ENCODE measurements around the gene PGS1. TPM values are rescaled to one million over a fixed set of nuclear protein-coding genes. Genes with fewer than 3 reads are reported as not detected.

PGS1 gene
- total RNA-seq, 1 experiment from 2014 or later, result 42.5 TPM

DNA sequence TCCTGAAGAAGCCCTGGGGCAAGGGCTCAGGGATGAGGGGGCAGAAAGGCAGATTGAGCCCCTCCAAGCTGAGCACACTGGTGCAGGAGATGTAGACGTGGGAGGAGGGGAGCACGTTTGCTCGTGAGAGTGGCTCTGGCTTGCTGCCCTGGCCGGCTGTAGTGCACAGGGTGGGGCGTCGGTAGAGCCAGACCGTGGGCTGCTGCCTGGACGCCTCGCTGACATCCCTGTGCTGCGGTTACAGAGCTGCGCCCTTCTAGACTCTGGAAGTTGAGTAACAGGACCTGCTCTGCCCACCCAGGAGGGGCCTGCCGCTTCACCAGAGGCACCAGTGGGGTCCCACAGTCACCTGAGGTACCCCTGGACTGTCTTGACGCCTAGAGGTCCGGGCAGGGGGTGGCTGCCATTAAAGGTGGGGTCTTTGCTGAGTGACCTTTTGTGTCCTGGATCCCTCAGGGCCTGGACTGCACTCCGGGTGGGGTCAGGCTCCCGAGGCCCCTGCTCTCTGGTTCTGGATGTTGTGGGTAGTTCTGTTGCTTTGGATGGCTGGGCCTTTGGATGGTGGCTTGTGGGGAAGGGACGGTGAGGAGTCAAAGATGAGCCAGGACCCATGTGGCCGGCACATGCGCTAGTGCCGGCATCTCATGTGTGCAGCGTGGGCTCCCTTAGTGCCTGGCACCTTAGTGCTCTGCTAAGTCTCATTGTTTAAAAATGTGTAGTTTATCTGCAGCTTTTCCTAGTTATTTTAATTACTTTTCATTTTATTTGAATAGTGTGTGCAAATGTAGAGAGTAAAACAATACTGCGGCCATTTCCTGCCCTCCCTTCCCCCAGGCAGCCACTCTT lies 41.7 kb downstream of the PGS1 start:
- POLR2A ChIA-PET (ENCODE audit: low non-redundant PET), result no interaction called here

DNA sequence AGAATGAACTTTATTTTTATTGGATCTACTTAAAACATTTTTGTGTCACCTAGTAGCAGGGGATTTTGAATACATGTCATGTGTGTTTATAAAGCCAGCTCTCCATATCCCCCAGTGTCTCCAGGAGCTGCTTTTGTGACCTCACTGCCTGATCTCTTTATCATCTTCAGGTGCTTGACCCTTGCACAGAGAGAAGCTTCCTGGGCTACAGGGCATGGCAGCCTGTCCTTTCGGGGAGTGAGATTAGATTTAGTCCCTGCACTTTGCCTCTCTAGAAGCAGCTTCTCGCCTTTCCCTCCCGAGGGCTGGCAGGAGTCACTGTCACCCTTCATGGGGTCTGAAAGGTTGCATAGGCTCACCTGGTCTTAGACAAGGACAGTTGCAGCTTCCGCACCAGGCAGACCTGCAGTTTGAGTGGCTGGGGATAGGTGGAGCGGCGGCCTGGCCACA lies 42.7 kb downstream of the PGS1 start:
- H3K27me3 ChIP-seq (replicated peaks; ENCODE audit: insufficient read depth, low read depth, low read length, poor library complexity), result no peaks in the 10 kb centered on the region
- no peak for DNase-seq (ENCODE audit: low spot score)
- no peak for TF ChIP-seq EZH2 (IDR thresholded peaks at IDR 0.05; ENCODE audit: borderline replicate concordance, low read depth, low read length, poor library complexity, severe bottlenecking)
- TF ChIP-seq, protein P1, sequence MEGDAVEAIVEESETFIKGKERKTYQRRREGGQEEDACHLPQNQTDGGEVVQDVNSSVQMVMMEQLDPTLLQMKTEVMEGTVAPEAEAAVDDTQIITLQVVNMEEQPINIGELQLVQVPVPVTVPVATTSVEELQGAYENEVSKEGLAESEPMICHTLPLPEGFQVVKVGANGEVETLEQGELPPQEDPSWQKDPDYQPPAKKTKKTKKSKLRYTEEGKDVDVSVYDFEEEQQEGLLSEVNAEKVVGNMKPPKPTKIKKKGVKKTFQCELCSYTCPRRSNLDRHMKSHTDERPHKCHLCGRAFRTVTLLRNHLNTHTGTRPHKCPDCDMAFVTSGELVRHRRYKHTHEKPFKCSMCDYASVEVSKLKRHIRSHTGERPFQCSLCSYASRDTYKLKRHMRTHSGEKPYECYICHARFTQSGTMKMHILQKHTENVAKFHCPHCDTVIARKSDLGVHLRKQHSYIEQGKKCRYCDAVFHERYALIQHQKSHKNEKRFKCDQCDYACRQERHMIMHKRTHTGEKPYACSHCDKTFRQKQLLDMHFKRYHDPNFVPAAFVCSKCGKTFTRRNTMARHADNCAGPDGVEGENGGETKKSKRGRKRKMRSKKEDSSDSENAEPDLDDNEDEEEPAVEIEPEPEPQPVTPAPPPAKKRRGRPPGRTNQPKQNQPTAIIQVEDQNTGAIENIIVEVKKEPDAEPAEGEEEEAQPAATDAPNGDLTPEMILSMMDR (conservative IDR thresholded peaks at IDR 0.05; ENCODE audit: low read depth, low read length), result no peak
- no peak overlapping the region for H3K4me3 ChIP-seq (ENCODE audit: low read depth, low read length, poor library complexity, severe bottlenecking)
- H3K27ac ChIP-seq (ENCODE audit: low read depth, low read length, poor library complexity, severe bottlenecking), result no peak overlapping the region
- H3K9me3 ChIP-seq (ENCODE audit: low read depth, low read length, poor library complexity, severe bottlenecking), result no peaks in the 10 kb centered on the region
- ChIA-PET POLR2A (ENCODE audit: low non-redundant PET) (no interaction called here), CTCF (interaction anchor here (1.2 to 2.8 kb wide), 2 partner anchors 58 to 60 kb away, joined by 6 to 11 read pairs; no protein-coding TSS in a partner anchor)
- intact Hi-C loops (cut with micrococcal nuclease; ENCODE audit: unreplicated experiment), result loop anchor here (5.0 kb wide), 2 partner anchors 134 to 169 kb away; no protein-coding TSS in a partner anchor
- BruUV-seq (replicated peaks), result no TSS peak
- peaks cover 42% of the 10 kb centered on the region for H3K36me3 ChIP-seq (ENCODE audit: insufficient read depth, low read length, poor library complexity, severe bottlenecking)
- peaks cover 16% of the 10 kb centered on the region for H3K4me1 ChIP-seq (ENCODE audit: insufficient read depth, low read length, poor library complexity, severe bottlenecking)

More for the DNA sequence above, 41.7 kb downstream of the PGS1 start:
- intact Hi-C loops (cut with micrococcal nuclease; ENCODE audit: unreplicated experiment), result loop anchor here (5.0 kb wide), 2 partner anchors 133 to 168 kb away; no protein-coding TSS in a partner anchor
- no peaks in the 10 kb centered on the region for H3K27me3 ChIP-seq (replicated peaks; ENCODE audit: insufficient read depth, low read depth, low read length, poor library complexity)
- no peak overlapping the region for H3K27ac ChIP-seq (ENCODE audit: low read depth, low read length, poor library complexity, severe bottlenecking)
- no peak for DNase-seq (ENCODE audit: low spot score)
- BruUV-seq (replicated peaks), result no TSS peak
- TF ChIP-seq, protein P1 (conservative IDR thresholded peaks at IDR 0.05; ENCODE audit: low read depth, low read length), result no peak
- no peak for TF ChIP-seq EZH2 (IDR thresholded peaks at IDR 0.05; ENCODE audit: borderline replicate concordance, low read depth, low read length, poor library complexity, severe bottlenecking)
- H3K36me3 ChIP-seq (ENCODE audit: insufficient read depth, low read length, poor library complexity, severe bottlenecking), result peaks cover 39% of the 10 kb centered on the region
- H3K9me3 ChIP-seq (ENCODE audit: low read depth, low read length, poor library complexity, severe bottlenecking), result no peaks in the 10 kb centered on the region
- CTCF ChIA-PET, result interaction anchor here (2.8 kb wide), 1 partner anchor 59 kb away, joined by 11 read pairs; no protein-coding TSS in a partner anchor
- H3K4me1 ChIP-seq (ENCODE audit: insufficient read depth, low read length, poor library complexity, severe bottlenecking), result peaks cover 16% of the 10 kb centered on the region
- H3K4me3 ChIP-seq (ENCODE audit: low read depth, low read length, poor library complexity, severe bottlenecking), result no peak overlapping the region

DNA sequence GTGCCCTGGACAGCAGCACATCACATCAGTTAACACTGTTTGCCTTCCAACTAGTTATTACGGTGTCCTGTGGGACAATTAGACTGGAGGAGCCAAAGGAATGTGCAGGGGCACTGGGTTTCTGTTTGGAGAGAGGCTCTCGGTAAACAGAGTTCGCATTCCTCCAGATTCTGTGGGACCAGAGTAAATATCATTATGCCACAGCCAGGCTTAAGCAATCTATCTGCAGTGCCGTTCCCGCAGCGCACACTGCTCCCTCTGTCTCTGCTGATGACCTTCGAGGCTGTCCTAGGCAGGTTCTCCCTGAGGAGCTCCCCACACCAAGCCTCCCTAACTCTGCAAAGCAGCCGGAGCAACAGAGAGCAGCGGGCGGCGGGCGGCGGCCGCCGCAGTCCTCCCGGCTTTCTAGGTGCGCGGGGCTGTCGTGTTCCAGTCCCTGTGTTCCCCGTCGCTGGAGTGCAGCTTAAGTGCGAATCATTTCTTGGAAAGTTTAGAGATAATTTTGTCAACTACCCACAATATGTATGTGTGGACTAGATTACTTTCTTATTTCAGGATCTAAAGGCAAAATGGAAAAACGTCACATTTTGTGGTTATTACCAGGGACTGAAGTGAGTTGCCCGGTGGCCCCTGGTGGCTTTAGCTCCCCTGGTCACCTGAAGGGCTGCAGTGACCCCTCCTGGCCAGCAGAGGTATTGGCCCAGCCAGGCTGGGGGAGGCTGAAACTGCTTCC lies 43.3 kb downstream of the PGS1 start:
- Histone ChIP-seq H3K27ac (ENCODE audit: low read depth, low read length, poor library complexity, severe bottlenecking) (no peak overlapping the region), H3K4me1 (ENCODE audit: insufficient read depth, low read length, poor library complexity, severe bottlenecking) (peaks cover 16% of the 10 kb centered on the region), H3K36me3 (ENCODE audit: insufficient read depth, low read length, poor library complexity, severe bottlenecking) (peaks cover 41% of the 10 kb centered on the region), H3K4me3 (ENCODE audit: low read depth, low read length, poor library complexity, severe bottlenecking) (no peak overlapping the region), H3K27me3 (replicated peaks; ENCODE audit: insufficient read depth, low read depth, low read length, poor library complexity) (no peaks in the 10 kb centered on the region), H3K9me3 (ENCODE audit: low read depth, low read length, poor library complexity, severe bottlenecking) (no peaks in the 10 kb centered on the region)
- DNase-seq (ENCODE audit: low spot score), result peak; percentile 64
- ChIA-PET POLR2A (ENCODE audit: low non-redundant PET) (no interaction called here), CTCF (interaction anchor here (0.5 to 2.8 kb wide), 10 partner anchors 19 to 394 kb away, joined by 3 to 11 read pairs (median 4); no protein-coding TSS in a partner anchor)
- no peak for TF ChIP-seq EZH2 (IDR thresholded peaks at IDR 0.05; ENCODE audit: borderline replicate concordance, low read depth, low read length, poor library complexity, severe bottlenecking)
- TF ChIP-seq, protein P1 (conservative IDR thresholded peaks at IDR 0.05; ENCODE audit: low read depth, low read length), result peak; percentile 95
- BruUV-seq (replicated peaks), result no TSS peak
- intact Hi-C loops (cut with micrococcal nuclease; ENCODE audit: unreplicated experiment), result loop anchor here (2.0 to 5.0 kb wide), 3 partner anchors 61 to 169 kb away; partner anchors contain the start of gene SOCS3
